BE2C (cell line): ENCODE data around the gene SCGN.

Source experiments
- DNase-seq: peaks from one replicate; pipeline ENCODE4 v3.0.0-alpha.2; 2020
- H3K27me3 ChIP-seq: fragments of 250-450 bp; sonication (Bioruptor Pico); 2 replicates; pipeline ENCODE4 v1.5.1; 2020; ENCODE audit warnings: mild to moderate bottlenecking
- H3K36me3 ChIP-seq: fragments of 250-450 bp; sonication (Bioruptor Pico); 2 replicates; pipeline ENCODE4 v1.5.1; 2020; ENCODE audit warnings: mild to moderate bottlenecking
- H3K4me1 ChIP-seq: fragments of 250-450 bp; sonication (Bioruptor Pico); 2 replicates; pipeline ENCODE4 v1.5.1; 2020
- H3K4me3 ChIP-seq: 2 replicates; pipeline ENCODE4 v1.5.1; 2011; ENCODE audit warnings: low read depth, low read length
- H3K9me3 ChIP-seq: fragments of 250-450 bp; sonication (Bioruptor Pico); 2 replicates; pipeline ENCODE4 v1.5.1; 2020
- TF ChIP-seq, protein P1 (sequence below): IDR thresholded peaks from 2 replicates; pipeline ENCODE4 v1.5.1; 2012; ENCODE audit warnings: mild to moderate bottlenecking, low read depth, low read length

SCGN gene

DNA sequence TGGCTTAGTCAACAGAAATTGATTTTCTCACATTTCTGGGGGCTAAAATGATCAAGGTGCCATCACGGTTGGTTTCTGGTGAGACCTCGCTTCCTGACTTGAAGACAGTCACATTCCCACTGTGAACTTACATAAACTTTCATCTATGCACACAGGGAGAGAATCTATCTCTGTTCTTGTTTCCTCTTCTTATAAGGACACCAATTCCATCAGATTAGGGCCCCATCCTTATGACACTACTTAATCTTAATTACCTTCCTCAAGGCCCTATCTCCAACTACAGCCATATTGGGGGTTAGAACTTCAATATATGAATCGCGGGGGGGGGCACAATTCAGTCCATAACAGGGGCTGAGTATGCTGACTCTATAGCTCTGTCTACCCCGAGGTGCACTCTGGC is 10.6 kb upstream of the SCGN start:
- Histone ChIP-seq H3K27me3 (no peaks in the 10 kb centered on the region), H3K4me3 (no peak overlapping the region), H3K36me3 (no peaks in the 10 kb centered on the region), H3K4me1 (peaks cover 8% of the 10 kb centered on the region), H3K9me3 (no peaks in the 10 kb centered on the region)
- TF ChIP-seq, protein P1, sequence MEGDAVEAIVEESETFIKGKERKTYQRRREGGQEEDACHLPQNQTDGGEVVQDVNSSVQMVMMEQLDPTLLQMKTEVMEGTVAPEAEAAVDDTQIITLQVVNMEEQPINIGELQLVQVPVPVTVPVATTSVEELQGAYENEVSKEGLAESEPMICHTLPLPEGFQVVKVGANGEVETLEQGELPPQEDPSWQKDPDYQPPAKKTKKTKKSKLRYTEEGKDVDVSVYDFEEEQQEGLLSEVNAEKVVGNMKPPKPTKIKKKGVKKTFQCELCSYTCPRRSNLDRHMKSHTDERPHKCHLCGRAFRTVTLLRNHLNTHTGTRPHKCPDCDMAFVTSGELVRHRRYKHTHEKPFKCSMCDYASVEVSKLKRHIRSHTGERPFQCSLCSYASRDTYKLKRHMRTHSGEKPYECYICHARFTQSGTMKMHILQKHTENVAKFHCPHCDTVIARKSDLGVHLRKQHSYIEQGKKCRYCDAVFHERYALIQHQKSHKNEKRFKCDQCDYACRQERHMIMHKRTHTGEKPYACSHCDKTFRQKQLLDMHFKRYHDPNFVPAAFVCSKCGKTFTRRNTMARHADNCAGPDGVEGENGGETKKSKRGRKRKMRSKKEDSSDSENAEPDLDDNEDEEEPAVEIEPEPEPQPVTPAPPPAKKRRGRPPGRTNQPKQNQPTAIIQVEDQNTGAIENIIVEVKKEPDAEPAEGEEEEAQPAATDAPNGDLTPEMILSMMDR: no peak
- DNase-seq: no peak

DNA sequence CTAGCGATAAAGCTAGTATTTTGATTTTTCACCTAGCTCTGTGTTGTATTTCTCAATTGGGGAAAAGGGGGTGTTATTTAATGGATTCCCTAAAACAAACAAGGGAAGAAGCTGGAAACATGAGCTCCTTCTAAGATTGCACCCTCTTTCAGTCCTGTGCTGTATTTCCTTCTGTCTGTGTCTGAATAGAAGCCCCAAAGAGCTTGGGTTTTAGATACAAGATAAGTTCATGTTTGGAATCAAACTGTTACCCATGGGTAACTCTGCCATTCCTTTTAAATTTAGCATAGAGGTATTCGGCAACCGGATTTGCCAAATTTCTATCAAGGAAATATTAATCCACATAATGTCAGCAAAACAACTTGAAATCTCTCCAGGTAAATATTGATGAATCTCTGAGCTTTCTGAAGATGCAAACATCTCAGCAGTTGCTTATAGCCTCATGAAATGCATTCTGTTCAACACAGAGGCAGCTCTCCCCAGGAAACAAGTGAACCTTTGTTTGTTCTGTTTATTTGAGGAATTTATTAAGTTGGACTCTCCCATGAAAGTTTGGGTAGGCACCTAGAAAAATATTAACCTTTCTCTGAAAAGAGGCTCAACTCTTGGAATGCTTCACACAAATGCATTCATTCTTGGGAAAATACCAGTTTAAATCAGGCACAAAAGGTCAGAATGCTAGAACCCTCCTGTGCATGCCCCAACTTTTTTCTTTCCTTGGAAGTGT is 9.9 kb upstream of the SCGN start:
- no peaks in the 10 kb centered on the region for H3K27me3 ChIP-seq
- TF ChIP-seq, protein P1: no peak
- no peak overlapping the region for H3K4me3 ChIP-seq
- peaks cover 8% of the 10 kb centered on the region for H3K4me1 ChIP-seq
- no peak for DNase-seq
- no peaks in the 10 kb centered on the region for H3K9me3 ChIP-seq
- no peaks in the 10 kb centered on the region for H3K36me3 ChIP-seq

DNA sequence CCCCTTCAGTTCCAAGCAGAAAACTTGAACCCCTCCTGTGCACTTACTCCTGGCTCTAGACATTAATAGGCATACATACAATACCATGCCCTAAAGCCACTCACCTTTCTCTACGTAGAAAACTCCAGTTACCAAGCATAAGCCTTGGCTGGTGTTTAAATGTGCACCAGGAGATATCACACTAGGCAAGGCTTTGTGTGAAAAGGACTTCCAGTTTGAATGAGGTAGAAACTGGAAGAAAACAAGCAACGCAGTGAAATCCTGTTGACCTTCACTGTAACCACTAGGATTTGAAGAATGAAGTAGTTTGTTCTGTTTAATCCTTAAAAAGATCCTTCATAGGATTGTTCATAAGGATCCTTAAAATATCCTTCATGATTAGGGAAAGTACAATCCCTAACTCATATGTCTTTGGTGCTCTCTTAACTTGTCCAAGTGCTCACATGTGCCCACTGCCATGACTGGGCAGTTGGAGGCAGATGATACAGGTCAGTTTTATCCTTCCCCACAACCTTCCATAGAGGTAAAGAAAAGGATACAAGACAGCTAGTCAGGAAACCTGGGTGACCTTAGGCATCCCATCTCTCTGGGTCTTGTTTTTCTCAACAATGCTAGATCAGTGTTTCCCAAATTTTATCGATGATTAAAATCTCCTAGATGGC is 9.2 kb upstream of the SCGN start:
- TF ChIP-seq, protein P1: no peak
- no peak for DNase-seq
- H3K4me3 ChIP-seq: no peak overlapping the region

DNA sequence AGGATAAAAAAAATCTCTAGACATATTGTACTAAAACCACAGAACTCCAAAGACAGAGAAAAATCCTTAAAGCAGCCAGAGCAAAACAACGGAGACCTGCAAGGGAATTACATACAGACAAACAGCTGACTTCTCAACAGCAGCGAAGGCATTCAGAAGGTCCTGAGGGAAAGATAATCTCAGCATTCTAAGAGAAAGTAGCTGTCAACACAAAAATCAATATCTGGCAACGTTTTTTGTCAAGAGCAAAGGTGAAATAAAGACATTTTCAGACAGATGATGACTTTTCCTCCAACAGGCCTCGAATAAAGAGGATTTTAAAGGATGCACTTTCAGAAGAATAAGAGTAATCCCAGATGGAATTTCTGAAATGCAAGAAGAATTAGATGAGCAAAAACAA is 6.1 kb upstream of the SCGN start:
- peaks cover 16% of the 10 kb centered on the region for H3K4me1 ChIP-seq
- TF ChIP-seq, protein P1: no peak
- no peak for DNase-seq
- H3K27me3 ChIP-seq: no peaks in the 10 kb centered on the region
- H3K36me3 ChIP-seq: no peaks in the 10 kb centered on the region
- H3K4me3 ChIP-seq: no peak overlapping the region
- H3K9me3 ChIP-seq: no peaks in the 10 kb centered on the region

More for the DNA sequence above, 9.2 kb upstream of the SCGN start:
- no peaks in the 10 kb centered on the region for H3K27me3 ChIP-seq
- no peaks in the 10 kb centered on the region for H3K36me3 ChIP-seq
- peaks cover 6% of the 10 kb centered on the region for H3K4me1 ChIP-seq
- no peaks in the 10 kb centered on the region for H3K9me3 ChIP-seq

DNA sequence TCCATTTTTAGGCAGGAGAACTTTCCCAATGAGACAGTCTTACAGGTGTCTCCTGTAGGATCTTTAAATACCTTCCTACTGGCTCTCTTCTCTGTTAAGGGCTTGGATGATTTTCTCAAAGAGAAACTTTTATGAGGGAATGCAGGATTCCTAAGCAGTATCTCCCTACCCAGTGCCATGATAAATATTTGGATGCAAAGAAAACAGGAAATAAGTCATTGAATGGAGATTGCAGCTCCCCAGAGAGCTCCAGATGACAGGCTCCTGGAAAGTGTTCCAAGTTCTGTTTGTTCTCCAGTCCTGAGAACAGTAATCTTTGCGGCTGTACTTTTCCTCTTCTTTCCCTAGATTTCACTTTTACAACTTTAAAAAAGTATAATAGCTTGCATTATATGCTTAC is 2.4 kb upstream of the SCGN start:
- 0 out of 2 replicates have a peak, but pooled peaks cover 2% of the 10 kb centered on the region for H3K27me3 ChIP-seq
- no peaks in the 10 kb centered on the region for H3K36me3 ChIP-seq
- H3K4me3 ChIP-seq: no peak overlapping the region
- H3K9me3 ChIP-seq: no peaks in the 10 kb centered on the region
- TF ChIP-seq, protein P1: no peak
- peaks cover 26% of the 10 kb centered on the region for H3K4me1 ChIP-seq
- DNase-seq: peak; percentile 38

DNA sequence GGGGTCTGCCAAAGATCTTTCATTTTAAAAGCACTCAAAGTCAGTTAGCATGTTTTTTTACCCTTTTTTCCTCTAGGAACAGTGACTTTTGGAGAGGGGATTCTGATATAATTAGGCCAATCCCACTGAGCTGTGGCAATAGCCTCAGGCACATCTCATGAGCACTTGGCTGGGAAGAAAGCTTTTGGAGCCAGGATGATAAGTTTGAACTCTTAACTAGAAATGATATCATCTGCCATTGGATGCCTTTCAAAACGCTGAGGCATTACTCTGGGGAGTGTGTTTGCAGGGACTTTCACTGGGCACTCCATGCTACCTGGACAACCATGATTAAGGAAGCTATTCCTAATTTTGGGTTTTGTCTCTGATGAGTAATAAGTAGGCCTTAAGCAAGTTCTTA is 3.7 kb downstream of the SCGN start:
- 0 out of 2 replicates have a peak, but pooled peaks cover 2% of the 10 kb centered on the region for H3K27me3 ChIP-seq

More for the DNA sequence above, 3.7 kb downstream of the SCGN start:
- Histone ChIP-seq H3K4me3 (no peak overlapping the region), H3K36me3 (no peaks in the 10 kb centered on the region), H3K4me1 (peaks cover 40% of the 10 kb centered on the region), H3K9me3 (no peaks in the 10 kb centered on the region)
- peak; percentile 46 for DNase-seq
- TF ChIP-seq, protein P1: no peak
